Measurements from ENCODE around the gene GIGYF2.

GIGYF2 gene

DNA sequence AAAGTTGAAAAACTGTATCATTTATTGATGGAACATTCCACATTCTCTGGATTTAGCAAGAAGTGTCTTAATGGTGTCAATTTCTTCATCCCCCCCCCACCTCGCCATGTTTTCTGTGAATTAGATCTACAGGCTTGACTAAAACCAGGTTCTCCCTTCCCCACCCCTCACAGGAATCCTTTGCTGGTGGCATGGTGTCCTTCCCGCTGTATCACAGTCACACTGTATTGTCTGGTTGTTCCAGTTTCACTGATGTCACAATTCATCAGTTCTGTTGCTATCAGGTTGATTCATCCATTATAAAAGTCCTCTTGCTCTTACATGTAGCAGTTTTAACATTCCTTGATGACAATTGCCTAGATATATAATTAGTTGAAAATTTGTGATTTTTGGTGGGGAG, 166.9 kb downstream of the GIGYF2 start:
- DNase-seq (ENCODE audit: low read depth) = no peak

DNA sequence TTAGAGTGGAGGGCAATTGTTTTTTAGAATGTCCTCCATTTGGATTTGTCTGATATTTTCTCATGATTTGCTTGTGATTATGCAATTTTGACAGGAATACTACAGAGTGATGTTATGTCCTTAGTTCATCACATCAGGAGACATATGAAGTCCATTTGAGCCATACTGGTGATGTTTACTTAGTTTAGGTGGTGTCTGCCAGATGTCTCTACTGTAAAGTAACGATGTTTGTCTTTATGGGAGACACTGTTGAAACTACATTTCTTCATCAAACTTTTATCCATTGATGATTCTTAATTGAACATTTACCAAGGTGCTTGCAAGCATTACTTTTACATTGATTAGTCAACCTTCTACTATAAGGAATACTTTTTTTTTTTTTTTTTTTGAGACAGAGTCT, 168.0 kb downstream of the GIGYF2 start:
- no peak for DNase-seq (ENCODE audit: low read depth)

DNA sequence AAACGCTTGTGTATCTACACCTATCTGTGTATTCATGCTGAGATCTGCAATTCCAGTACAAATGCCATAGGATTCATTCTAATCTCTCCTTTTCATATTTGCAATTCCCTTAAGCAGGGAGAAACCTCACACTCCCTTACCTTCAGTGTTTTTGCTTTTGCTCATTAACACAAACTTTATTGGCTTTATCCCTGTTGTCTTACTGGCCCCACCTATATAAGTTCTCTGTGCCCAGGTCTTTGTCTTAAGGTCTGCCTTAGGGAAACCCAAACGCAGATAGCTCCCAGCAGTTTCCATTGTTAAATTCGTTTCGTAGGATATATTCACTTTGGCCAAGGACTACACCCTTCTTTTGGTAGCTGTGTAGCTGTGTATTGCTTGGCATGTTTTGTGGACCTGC, 169.0 kb downstream of the GIGYF2 start:
- DNase-seq (ENCODE audit: low read depth) = no peak

DNA sequence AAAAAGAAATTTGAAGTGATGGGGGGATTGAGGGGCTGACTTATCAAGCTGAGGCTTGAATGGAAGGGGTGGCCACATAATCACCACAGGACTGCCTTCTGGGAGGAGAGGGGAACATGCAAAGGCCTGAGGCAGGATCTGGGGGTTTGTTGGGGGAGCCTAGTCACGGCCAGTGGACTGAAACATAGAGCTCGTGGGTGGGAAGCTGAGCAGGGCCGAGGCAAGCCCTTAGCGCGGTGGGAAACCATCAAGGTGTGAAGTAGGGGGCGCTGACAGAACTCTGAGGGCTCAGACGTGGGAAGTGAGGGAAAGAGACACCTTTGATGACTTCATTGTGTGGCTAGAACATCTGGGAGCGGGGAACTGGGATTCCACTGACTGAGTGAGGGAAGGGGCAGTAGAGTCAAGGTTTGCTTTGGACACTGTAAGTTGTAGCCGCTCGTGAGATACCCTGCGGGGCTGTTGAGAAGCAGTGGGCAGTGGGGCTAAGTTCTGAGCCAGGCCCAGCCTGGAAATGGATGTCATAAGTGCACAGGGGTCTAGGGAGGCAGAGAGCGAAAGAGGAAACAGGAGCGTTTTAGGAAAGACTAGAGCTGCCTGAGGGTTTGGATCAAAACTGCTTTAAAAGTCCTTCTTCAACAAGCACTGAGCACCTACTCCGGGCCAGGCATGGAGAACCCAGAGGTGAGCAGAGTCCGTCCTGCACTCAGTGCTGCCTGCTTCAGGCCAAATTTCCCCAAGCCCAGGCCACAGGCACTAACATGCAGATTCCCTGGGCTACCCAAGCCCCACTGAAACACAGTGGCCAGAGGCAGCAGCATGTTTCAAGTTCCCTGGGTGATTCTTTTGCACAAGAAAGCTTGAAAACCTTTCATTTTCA, 172.2 kb downstream of the GIGYF2 start:
- DNase-seq (ENCODE audit: low read depth) = no peak

DNA sequence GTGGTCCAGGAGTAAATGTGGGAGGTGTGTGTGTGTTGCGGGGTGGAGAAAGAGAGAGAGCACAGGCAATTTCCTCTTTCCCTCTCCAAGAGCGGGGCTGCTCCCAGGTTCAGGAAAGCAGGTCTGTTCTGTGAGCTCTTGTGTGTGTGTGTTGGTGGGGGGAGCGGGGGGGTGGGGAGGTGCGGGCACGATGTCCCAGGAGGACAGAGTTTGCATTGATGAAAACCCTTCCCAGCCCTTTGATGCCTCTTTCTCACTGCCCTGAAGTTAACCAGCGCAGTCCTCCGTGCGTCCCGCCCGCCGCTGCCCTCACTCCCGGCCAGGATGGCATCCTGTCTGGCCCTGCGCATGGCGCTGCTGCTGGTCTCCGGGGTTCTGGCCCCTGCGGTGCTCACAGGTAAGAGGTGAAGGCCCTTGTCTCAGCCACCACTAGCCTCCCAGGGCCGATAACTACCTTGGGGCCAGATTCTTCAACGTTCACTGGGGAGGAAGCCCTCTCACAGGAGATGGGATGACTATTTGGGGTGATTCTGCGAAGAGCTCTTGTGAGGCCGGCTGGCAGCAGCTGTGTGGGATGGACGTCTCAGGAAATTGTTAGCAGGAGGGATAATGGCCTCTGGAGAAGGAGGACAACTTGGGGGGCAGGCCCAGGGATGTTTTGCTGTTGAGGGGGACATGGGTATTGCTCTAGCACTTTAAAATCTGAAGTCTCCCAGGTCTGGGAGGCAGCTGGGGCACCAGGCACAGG, 173.1 kb downstream of the GIGYF2 start, which contains the start of gene SNORC:
TSS of gene SNORC (plus strand) at position 247 of the 748 bp plus-strand sequence. CDS start at position 325, 78 bp downstream.
- no peak for DNase-seq (ENCODE audit: low read depth)

DNA sequence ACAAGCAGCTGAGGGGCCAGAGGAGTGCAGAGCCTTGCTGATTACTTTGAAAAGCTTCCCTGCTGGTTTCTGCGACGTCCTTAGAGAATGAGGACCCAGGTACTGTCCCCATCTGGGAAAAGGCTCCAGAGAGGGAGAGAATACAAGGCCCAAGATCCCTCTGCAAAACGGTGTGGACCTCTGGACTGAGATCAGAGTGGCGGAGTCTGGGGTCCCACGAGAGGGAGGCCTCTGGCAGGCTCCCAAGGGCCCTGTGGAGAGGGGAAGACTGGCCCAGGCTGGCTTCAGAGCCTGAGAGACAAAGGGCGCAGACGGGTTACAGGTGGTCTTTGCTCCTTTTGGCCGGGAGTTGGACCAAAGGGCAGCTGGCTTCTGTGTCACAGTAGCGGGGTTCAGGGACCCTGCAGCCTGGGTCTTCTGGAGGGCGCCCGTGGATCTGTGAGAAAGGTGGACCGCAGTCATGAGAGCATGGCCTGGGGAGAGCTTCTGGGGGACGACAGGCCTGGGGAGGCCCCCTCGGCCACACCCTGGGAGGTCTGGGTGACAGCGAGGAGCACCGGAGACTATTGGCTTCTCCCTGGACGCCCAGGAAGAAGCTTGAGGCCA, 173.7 kb downstream of the GIGYF2 start:
- no peak for DNase-seq (ENCODE audit: low read depth)

DNA sequence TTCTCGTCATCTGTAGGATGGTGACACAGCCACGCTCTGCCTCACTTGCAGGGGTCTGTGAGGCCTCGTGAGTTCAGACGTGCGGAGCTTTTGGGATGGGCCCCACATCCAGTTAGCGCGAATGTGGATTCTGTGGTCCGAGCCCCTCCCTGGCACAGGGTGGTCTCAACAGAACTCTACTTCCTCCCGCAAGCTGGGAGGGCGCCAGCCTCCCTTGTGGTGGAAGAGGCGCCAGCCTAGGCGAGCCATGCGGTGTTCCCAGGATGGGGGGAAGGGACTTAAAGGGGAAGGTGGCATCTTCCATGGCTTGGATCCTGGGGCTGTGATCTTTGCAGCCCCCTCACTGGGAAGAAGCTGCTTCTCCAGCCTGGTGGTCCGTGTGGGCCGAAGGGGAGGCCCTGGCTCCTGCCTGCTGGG, 174.3 kb downstream of the GIGYF2 start:
- DNase-seq (ENCODE audit: low read depth) = no peak

DNA sequence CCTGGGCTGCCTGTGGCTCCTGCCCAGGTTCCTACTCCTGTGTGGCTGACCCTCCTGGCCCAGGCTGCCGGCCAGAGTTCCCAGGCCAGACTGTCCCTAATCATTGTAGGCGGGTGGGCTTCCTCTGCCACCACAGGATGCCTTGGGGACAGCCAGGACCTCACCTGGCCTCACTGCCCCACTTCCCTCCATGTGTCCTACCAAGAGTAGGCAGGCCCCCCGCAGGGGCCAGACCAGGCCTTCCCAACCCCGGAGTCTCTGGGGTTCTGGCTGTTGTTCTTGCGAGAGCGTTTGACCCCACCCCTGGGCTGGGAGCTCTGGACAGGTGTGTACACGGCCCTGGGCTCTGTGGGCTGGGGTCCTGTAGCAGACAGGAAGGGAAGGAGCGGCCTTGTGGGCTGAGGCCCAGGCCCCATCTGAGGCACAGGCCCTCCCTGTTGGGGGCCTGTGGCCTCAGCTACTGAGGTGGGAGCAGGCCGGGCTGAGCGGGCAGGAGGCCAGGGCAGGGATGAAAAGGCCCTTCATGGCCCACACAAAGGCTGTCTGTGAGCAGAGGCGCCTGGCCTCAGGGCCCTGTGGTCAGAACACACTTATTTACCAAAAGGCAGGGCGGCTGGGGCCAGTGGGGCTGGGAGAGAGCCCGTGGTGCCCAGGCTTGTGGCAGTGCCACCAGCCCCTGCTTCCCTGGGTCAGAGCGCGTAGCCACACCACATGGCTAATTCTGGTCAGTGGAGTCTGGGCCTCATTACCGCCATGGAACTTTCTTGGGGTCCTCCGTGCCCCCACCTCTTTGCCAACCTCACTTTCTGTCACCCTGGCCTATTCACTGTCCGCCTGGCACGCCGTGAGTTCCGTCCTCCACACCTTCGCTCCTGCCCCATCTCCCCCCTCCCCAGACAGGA, 175.0 kb downstream of the GIGYF2 start:
- DNase-seq (ENCODE audit: low read depth) = no peak

DNA sequence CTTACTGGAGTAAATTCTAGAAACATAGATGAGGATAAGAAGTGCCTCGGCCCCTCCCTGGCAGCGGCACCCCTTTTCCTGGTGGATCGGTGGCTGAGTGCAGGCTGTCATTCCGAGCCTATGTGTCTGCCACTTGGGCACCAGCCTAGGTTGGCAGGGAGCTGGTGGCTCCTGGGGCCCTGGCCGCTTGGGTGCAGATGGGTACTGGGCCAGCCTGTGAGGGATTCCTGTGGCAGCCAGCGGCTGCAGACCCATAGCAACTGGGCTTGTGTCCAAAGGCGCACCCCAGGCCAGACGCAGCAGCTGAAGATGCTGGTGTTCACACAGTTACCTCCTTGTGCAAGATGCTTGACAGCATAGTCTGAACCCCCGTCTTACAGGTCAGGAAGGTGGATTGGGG, 175.7 kb downstream of the GIGYF2 start:
- no peak for DNase-seq (ENCODE audit: low read depth)

DNA sequence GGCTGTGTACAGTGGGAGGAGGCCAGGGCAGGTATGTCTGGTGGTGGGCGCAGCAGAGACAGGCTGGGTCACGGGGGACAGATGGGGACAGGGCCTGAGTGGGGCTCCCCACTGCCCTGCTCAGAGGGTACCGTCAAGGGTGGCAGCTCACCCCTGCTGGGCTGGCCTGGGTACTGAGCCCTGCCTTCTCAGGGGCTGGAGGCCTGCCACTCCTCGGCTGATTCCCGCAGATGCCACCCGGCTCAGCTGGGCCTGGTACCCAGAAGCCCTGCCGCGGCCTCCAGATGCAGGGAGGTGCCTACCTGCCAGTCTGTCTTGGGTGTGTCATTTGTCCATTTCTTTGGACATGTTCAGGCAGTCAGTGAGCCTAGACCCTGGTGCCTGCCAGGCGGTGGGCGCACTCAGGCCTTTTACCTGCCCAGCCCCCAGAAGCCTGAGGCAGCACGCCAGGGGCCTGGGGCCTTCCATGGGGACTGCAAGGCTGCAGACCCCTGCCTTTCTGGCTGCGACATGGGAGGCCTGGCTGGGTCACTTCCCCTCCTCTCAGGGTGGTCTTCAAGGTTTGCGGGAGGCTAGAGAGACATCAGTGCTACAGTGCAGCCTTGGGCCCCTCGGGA, 176.3 kb downstream of the GIGYF2 start:
- no peak for DNase-seq (ENCODE audit: low read depth)

DNA sequence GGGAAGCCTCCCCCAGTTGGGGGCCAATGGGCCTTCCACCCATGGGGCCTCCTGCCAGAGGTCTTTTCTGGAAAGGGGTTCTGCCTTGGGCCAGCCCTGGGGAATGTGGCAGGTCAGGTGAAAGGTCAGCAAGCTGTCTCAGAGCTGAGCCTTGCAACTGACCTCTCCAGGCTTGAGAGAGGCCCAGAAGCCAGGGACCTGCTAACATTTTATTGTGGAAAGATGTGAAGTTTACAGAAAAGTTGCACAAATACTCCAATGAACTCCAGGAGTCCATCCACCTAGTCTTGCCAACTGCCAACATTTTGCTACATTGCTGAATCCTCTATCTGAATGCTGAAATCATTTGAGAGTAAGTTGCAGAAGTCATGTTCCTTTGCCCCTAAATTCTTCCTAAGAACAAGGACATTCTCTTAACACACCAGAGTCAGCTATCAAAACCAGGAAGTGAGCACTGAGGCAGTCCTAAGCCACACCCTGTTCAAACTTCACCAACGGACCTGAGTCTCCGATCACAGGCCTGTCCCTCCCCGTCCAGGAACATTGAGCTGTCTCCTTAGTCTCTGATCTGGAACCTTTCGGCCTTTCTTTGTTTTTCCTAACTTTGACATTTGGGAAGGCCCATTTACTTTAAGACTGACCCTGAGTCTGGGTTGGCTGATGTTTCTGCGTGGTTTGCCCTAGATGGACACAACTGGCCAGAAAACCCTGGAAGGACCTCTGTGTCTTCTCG, 176.9 kb downstream of the GIGYF2 start:
- DNase-seq (ENCODE audit: low read depth) = no peak

DNA sequence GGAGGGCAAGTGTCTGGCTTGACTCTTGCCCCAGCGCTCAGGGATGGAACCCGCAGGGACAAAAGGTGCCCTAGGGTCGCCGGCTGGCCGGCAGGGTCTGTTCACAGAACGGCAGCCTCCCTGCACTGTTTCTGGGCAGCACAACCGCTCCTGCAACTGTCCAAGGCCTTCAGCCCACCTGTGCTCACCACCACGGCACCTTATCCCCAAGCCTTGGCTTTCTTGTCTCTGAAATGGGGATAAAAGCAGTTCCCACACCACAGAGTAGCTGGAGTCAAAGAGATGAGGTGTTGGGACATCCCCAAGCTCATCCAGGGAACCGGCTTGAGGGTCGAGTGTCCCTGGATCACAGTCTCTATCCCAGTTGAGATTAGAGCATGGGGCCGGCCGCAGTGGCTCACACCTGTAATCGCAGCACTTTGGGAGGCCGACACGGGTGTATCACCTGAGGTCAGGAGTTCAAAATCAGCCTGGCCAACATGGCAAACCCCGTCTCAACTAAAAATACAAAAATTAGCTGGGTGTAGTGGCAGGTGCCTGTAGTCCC, 177.6 kb downstream of the GIGYF2 start:
- DNase-seq (ENCODE audit: low read depth) = no peak

DNA sequence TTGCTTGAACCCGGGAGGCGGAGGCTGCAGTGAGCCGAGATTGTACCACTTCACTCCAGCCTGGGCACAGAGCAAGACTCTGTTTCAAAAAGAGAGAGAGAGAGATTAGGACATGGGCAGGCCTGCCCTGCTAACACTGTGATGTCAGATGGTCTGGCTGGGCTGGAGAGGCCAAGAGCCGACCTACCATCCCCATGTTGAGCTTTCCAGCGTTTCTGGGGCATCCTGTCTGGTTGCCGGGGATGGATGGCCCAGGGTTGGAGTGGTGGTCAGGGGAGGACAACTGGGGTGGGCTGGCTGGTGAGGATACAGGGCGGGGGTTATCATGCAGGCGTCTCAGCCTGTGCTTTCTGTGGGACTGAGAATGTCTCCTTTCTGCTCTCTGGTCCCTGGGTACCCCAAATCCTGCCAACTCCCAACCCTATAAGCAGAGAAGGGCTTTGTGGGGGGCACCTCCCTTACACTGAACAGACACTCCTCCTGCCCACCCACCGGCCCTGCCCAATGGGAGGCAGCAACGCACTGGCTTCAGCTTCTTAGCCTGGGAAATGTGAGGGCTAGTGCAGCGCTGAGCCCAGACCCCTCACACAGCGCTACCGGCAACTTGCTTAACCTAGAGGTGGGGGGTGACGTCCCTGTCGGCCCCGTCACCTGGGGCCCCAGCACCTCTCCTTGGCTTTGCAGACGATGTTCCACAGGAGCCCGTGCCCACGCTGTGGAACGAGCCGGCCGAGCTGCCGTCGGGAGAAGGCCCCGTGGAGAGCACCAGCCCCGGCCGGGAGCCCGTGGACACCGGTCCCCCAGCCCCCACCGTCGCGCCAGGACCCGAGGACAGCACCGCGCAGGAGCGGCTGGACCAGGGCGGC, 178.4 kb downstream of the GIGYF2 start:
- no peak for DNase-seq (ENCODE audit: low read depth)

DNA sequence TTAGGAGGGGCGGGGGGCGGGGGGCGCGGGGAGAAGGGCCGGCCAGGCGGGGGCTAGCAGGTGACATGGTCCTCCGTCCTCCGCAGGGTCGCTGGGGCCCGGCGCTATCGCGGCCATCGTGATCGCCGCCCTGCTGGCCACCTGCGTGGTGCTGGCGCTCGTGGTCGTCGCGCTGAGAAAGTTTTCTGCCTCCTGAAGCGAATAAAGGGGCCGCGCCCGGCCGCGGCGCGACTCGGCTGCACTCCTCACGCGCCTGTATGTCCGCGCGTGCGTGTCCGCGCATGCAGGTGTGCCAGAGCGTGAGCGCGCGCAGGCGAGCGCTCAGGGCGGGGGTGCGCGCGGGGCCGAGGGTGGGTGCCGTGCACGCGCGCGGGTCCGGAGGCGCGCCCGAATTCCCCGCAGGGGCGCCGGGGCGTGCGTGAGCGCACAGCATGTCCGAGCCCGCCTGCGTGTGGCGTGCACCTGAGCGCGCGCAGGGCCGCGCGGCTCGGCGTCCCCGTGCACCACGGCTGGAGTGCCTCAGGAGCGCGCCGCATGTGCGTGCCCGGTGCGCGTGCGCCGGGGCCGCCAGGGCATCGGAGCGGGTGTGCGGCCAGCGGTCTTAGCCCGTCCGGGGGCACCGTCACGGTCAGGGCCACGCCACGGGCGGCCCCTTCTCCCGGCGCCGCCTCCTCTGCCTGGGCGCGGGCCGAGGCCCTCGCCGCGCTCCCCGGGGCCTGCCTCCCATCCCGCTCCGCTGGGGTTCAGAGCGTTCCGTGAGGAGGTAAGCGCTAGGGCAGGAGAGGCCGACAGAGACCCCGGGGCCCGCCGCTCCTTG, 179.2 kb downstream of the GIGYF2 start:
- no peak for DNase-seq (ENCODE audit: low read depth)

DNA sequence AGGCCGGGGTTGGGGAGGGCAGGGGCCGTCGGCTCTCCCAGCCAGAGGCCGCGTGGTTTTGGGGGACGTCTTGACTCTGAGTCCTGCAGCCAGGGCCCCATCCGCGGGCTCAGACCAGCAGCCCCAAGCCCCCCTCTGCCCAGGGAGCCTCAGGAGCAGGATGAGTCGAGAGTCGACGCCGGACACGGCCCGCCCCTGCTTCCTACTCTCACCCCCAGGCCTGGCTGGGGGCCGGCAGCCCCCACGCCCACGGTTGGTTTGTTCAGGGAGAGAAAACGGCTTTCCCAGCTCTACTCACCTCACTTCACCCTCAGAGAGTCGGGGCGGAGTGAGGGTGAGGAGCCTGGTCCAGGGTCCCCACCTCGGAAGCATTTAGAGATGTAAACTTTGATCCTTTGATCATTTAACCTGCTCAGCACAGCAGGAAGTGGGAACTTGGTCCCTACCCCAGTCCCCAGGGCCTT, 179.9 kb downstream of the GIGYF2 start:
- DNase-seq (ENCODE audit: low read depth) = no peak

DNA sequence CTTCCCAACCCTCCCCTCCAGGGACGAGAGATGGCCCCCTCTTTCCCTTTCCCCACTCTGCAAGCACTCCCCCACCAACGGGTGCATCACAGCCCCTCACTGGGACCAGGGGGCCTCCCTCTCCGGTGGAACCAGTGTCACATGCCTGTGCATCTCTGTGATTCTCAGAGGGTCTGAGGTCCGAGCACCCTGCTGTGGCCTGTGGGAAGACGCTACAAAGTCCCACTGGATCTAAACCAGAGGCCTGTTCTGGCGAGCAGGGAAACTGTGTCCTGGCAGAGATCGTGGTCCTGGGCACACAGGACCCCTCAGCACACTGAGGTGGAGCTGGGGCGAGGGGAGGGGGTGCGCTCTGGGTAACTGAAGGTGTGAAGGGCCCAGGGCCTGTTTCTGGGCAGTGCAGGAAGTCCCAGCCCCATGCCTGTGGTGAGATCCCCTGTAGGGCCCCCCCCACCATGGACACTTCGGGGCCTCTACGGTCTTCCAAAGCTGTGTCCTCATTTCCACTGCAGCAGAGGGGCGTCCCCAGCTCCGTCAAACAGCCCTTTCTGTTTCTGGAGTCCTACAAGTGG, 180.9 kb downstream of the GIGYF2 start:
- DNase-seq (ENCODE audit: low read depth) = no peak

DNA sequence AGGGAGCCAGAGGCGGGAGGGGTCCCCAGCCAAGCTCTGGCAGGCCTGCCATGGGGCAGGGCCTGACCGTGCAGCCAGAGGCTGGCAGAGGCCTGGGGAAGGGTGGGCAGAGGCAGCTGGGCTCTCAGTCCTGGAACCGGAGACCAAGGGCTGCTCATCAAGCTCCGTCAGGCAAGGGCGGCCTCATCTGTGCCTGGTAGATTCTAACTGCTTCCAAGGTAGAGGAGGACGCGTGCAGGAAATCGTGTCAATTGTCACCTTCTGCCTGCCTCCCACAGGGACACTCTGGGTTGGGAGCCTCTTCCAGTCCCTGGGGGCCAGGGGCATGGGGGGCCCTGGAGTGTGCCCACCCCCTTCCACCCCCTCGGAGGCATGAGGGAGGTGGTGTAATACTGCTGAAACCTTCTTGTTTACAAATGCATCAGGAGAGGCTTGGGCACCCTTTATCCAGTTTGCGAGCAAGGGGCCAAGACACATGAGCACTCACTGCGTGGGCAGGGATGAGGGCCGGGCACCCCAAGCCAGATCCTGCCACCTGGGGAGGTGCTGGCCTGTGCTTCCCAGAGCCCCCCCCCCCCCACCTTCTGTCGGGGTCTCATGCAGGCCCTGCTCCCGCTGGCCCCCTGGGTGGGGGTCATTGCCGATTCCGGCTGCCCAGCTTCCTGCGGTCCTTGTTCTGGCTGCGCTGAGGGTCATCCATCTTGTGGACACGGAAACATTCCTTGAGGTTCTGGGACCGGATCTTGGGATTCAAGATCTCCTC, 181.9 kb downstream of the GIGYF2 start:
- no peak for DNase-seq (ENCODE audit: low read depth)
